HL-60/S4 (cell line): ENCODE measurements around the gene ZFAND2B.

Experiments
- in situ Hi-C: fragments of 300-500 bp; cut with MboI; formaldehyde crosslinking; loops from 2 replicates; pipeline ENCODE4 v1.14.3; 2022; ENCODE audit warnings: low sequenced_read_pairs

The ZFAND2B gene

GRCh38 chr2:219174801-219175200 is 31.8 kb upstream of the ZFAND2B start:
- in situ Hi-C loops, result loop anchor here (10.0 kb wide), 1 partner anchor 120 kb away; no protein-coding TSS in a partner anchor

- in situ Hi-C loops, result loop anchor here (10.0 kb wide), 1 partner anchor 119 kb away; no protein-coding TSS in a partner anchor
These were observed 31.1 kb upstream of the ZFAND2B start for GRCh38 chr2:219175486-219175885.

- in situ Hi-C loops, result loop anchor here (10.0 kb wide), 1 partner anchor 119 kb away; no protein-coding TSS in a partner anchor
These were observed 30.4 kb upstream of the ZFAND2B start for GRCh38 chr2:219175928-219176817.

- in situ Hi-C loops, result loop anchor here (10.0 kb wide), 1 partner anchor 118 kb away; no protein-coding TSS in a partner anchor
These were observed 29.6 kb upstream of the ZFAND2B start, which contains the start of gene CNPPD1 for GRCh38 chr2:219176818-219177551. TSS of gene CNPPD1 (minus strand) at chr2:219176925. CDS start at chr2:219176828, 97 bp downstream.

GRCh38 chr2:219177552-219178376 is 28.8 kb upstream of the ZFAND2B start, which contains the start of gene RETREG2:
TSS of gene RETREG2 (plus strand) at chr2:219178275. CDS start at chr2:219178353, 78 bp downstream.
- in situ Hi-C loops, result loop anchor here (10.0 kb wide), 1 partner anchor 117 kb away; no protein-coding TSS in a partner anchor

- in situ Hi-C loops, result loop anchor here (10.0 kb wide), 1 partner anchor 116 kb away; no protein-coding TSS in a partner anchor
These were observed 28.0 kb upstream of the ZFAND2B start for GRCh38 chr2:219178377-219179175.

GRCh38 chr2:219179601-219180465 is 26.7 kb upstream of the ZFAND2B start:
- in situ Hi-C loops, result loop anchor here (10.0 kb wide), 1 partner anchor 115 kb away; no protein-coding TSS in a partner anchor

GRCh38 chr2:219180961-219181360 is 25.6 kb upstream of the ZFAND2B start:
- in situ Hi-C loops, result no loop called here

- in situ Hi-C loops, result no loop called here
These were observed 25.1 kb upstream of the ZFAND2B start for GRCh38 chr2:219181531-219181930.

- in situ Hi-C loops, result no loop called here
These were observed 24.0 kb upstream of the ZFAND2B start for GRCh38 chr2:219182331-219183150.

- in situ Hi-C loops, result no loop called here
These were observed 23.3 kb upstream of the ZFAND2B start for GRCh38 chr2:219183151-219183772.

- in situ Hi-C loops, result no loop called here
These were observed 22.5 kb upstream of the ZFAND2B start for GRCh38 chr2:219184121-219184520.

- in situ Hi-C loops, result no loop called here
These were observed 19.7 kb upstream of the ZFAND2B start for GRCh38 chr2:219186754-219187456.

- in situ Hi-C loops, result no loop called here
These were observed 9.2 kb upstream of the ZFAND2B start for GRCh38 chr2:219197388-219197787.

GRCh38 chr2:219198974-219199373 is 7.6 kb upstream of the ZFAND2B start:
- in situ Hi-C loops, result no loop called here

GRCh38 chr2:219199470-219200211 is 6.9 kb upstream of the ZFAND2B start:
- in situ Hi-C loops, result no loop called here
